HCT116 (cell line): ENCODE data around the gene ATP6AP1. TPM values are rescaled to one million over a fixed set of nuclear protein-coding genes. Genes with fewer than 3 reads are reported as not detected.
A peak's percentile ranks its signal among the peaks of the same experiment; 100 is the strongest.

Experiments used
- ATAC-seq: fragments of 200-7000 bp; cut with Tn5 transposase; 2 replicates; pipeline ENCODE4 v1.9.1; 2020; ENCODE audit warnings: mild to moderate bottlenecking, moderate library complexity
- BruUV-seq: library from RNA; stranded (reverse); fragments of 400-500 nt; replicated peaks from 2 replicates; lab custom pipeline; 2021; lab: Mats Ljungman, UMichigan
- CTCF ChIA-PET: fragments of 300-600 bp; sonication (Branson Sonifier 250); formaldehyde crosslinking; loops from one replicate; lab custom pipeline; 2021; ENCODE audit warnings: antibody characterized with exemption; lab: Charles Lee
- POLR2A ChIA-PET: fragments of 300-600, 350-600 bp; sonication (Branson Sonifier 250); formaldehyde crosslinking; loops from one replicate; lab custom pipeline; 2021; ENCODE audit warnings: antibody characterized with exemption; lab: Charles Lee
- RAD21 ChIA-PET, 2 experiments: fragments of 300-600 bp; sonication (Branson Sonifier 250); formaldehyde crosslinking; loops; one replicate each; lab custom pipeline; 2023; ENCODE audit warnings: low total read pairs in 2 of 2; ENCODE audit not compliant: uncharacterized antibody in 2 of 2, unreplicated experiment in 2 of 2, low non-redundant PET in 1 of 2; lab: Charles Lee
- DNase-seq: peaks from one replicate; pipeline ENCODE4 v3.0.0-alpha.2; 2010; ENCODE audit warnings: low read depth, low spot score
- H2AFZ ChIP-seq: fragments of 200-600 bp; shearing (Covaris generic), sonication (generic); 2 replicates; pipeline ENCODE4 v1.6.1; 2017; ENCODE audit warnings: low read depth, mixed run types, mixed read lengths, antibody characterized with exemption, low read length; ENCODE audit not compliant: poor library complexity, severe bottlenecking
- H3K27ac ChIP-seq: 2 replicates; pipeline ENCODE4 v1.5.1; 2012; ENCODE audit warnings: low read depth, low read length
- H3K27me3 ChIP-seq: fragments of 200-600 bp; sonication (generic); 2 replicates; pipeline ENCODE4 v1.6.1; 2016; ENCODE audit warnings: mixed run types, low read length, mixed read lengths; ENCODE audit not compliant: insufficient read depth
- H3K36me3 ChIP-seq, 2 experiments: fragments of 200-500 bp in 1 of 2; fragments of 200-600 bp in 1 of 2; sonication (Bioruptor generic) in 1 of 2; sonication (generic) in 1 of 2; 2 replicates each; pipeline versions ENCODE4 v1.5.1 to v1.6.1; 2014 to 2016; ENCODE audit warnings: low read length in 2 of 2, inconsistent platforms in 1 of 2, mixed read lengths in 1 of 2, mixed run types in 1 of 2; ENCODE audit not compliant: insufficient read depth in 2 of 2, control insufficient read depth in 1 of 2
- H3K4me1 ChIP-seq, 2 experiments: fragments of 200-600 bp in 1 of 2; sonication (generic) in 1 of 2; 2 replicates each; pipeline versions ENCODE4 v1.5.1 to v1.6.1; 2012 to 2017; ENCODE audit warnings: low read length in 2 of 2, inconsistent platforms in 1 of 2, mild to moderate bottlenecking in 1 of 2, mixed read lengths in 1 of 2, mixed run types in 1 of 2, moderate library complexity in 1 of 2; ENCODE audit not compliant: insufficient read depth in 2 of 2, control insufficient read depth in 1 of 2
- H3K4me2 ChIP-seq: fragments of 200-600 bp; sonication (generic); 2 replicates; pipeline ENCODE4 v1.6.1; 2017; ENCODE audit warnings: mixed run types, low read length, mixed read lengths
- H3K4me3 ChIP-seq, 2 experiments: fragments of 200-600 bp in 1 of 2; sonication (generic) in 1 of 2; replicated peaks in 1 of 2; 2 replicates each; pipeline ENCODE4 v1.5.1; 2011 to 2016; ENCODE audit warnings: low read length in 2 of 2, control low read depth in 1 of 2, low read depth in 1 of 2, mild to moderate bottlenecking in 1 of 2, mixed read lengths in 1 of 2, mixed run types in 1 of 2
- H3K79me2 ChIP-seq: fragments of 200-600 bp; sonication (generic); 2 replicates; pipeline ENCODE4 v1.6.1; 2017; ENCODE audit warnings: mild to moderate bottlenecking, mixed run types, low read length, moderate library complexity, mixed read lengths; ENCODE audit not compliant: insufficient read depth
- H3K9ac ChIP-seq: fragments of 200-600 bp; sonication (generic); 2 replicates; pipeline ENCODE4 v1.6.1; 2016; ENCODE audit warnings: low read length, mixed read lengths
- H3K9me2 ChIP-seq: fragments of 200-600 bp; sonication (generic), shearing (Covaris generic); 2 replicates; pipeline ENCODE4 v1.6.1; 2017; ENCODE audit warnings: mixed run types, mild to moderate bottlenecking, moderate library complexity; ENCODE audit not compliant: insufficient read depth
- H3K9me3 ChIP-seq, 2 experiments: fragments of 200-500 bp in 1 of 2; fragments of 200-600 bp in 1 of 2; sonication (Bioruptor generic) in 1 of 2; sonication (generic) in 1 of 2; 2 replicates each; pipeline ENCODE4 v1.6.1; 2014 to 2017; ENCODE audit warnings: low read length in 2 of 2, mixed read lengths in 2 of 2, inconsistent platforms in 1 of 2, low read depth in 1 of 2, mild to moderate bottlenecking in 1 of 2, mixed run types in 1 of 2, moderate library complexity in 1 of 2; ENCODE audit not compliant: control insufficient read depth in 1 of 2, insufficient read depth in 1 of 2
- H4K20me1 ChIP-seq: fragments of 200-600 bp; sonication (generic), shearing (Covaris generic); 2 replicates; pipeline ENCODE4 v1.6.1; 2017; ENCODE audit warnings: mixed run types, mild to moderate bottlenecking, moderate library complexity; ENCODE audit not compliant: insufficient read depth
- ELF1 ChIP-seq: IDR thresholded peaks from 2 replicates; pipeline ENCODE4 v1.6.1; 2012; ENCODE audit warnings: low read depth, borderline replicate concordance
- EZH2phosphoT487 ChIP-seq: fragments of 200-600 bp; IDR thresholded peaks from 2 replicates; pipeline ENCODE4 v1.6.1; 2018; ENCODE audit warnings: antibody characterized with exemption, borderline replicate concordance
- POLR2AphosphoS5 ChIP-seq: IDR thresholded peaks from 2 replicates; pipeline ENCODE4 v1.6.1; 2011; ENCODE audit warnings: mild to moderate bottlenecking, low read depth, low read length, moderate library complexity
- SIN3A ChIP-seq: IDR thresholded peaks from 2 replicates; pipeline ENCODE4 v1.6.1; 2012; ENCODE audit warnings: low read depth
- SP1 ChIP-seq: IDR thresholded peaks from 2 replicates; pipeline ENCODE4 v1.6.1; 2012; ENCODE audit warnings: low read depth
- SRF ChIP-seq: IDR thresholded peaks from 2 replicates; pipeline ENCODE4 v1.6.1; 2012; ENCODE audit warnings: low read depth
- YY1 ChIP-seq: IDR thresholded peaks from 2 replicates; pipeline ENCODE4 v1.6.1; 2011; ENCODE audit warnings: low read length, low read depth, moderate library complexity, mild to moderate bottlenecking; ENCODE audit not compliant: insufficient replicate concordance; ENCODE audit errors: extremely low read depth
- ZBTB33 ChIP-seq: IDR thresholded peaks from 2 replicates; pipeline ENCODE4 v1.6.1; 2011; ENCODE audit warnings: mild to moderate bottlenecking, low read length, moderate library complexity; ENCODE audit not compliant: insufficient replicate concordance; ENCODE audit errors: extremely low read depth
- ZNF274 ChIP-seq: fragments of 200-500 bp; sonication (Bioruptor generic); IDR thresholded peaks from 2 replicates; pipeline ENCODE4 v1.6.1; 2014; ENCODE audit warnings: mild to moderate bottlenecking, low read depth, low read length, inconsistent platforms
- intact Hi-C: fragments of 100-400 bp; cut with micrococcal nuclease; formaldehyde crosslinking; loops from 2 replicates; pipeline ENCODE4 v1.10.0; 2022
- total RNA-seq: library from RNA; stranded (reverse); gene quantifications from one replicate; pipeline ENCODE4 v1.2.1, GENCODE V29; 2021; ENCODE audit not compliant: unreplicated experiment

The ATP6AP1 gene
- total RNA-seq, 1 experiment from 2014 or later, result 53.4 TPM

- Histone ChIP-seq H3K4me1 (peaks cover 3 to 13% of the 10 kb centered on the region in 2 experiments; a peak in 2 of 4 replicates), H4K20me1 (no peaks in the 10 kb centered on the region), H3K4me3 (peak overlapping the region in 1 of 2 experiments; percentile 63; a peak in 1 of 4 replicates), H2AFZ (no peak overlapping the region), H3K4me2 (peak overlapping the region; percentile 77), H3K79me2 (peaks cover 29% of the 10 kb centered on the region), H3K36me3 (no peaks in the 10 kb centered on the region; a peak in 1 of 4 replicates), H3K27ac (peak overlapping the region; percentile 73), H3K9me3 (no peaks in the 10 kb centered on the region), H3K9me2 (no peaks in the 10 kb centered on the region), H3K9ac (peak overlapping the region; percentile 59), H3K27me3 (no peaks in the 10 kb centered on the region)
- no TSS peak for BruUV-seq
- ATAC-seq (peak; percentile 67), DNase-seq (no peak)
- TF ChIP-seq ELF1 (no peak), SRF (no peak)
- ChIA-PET CTCF (no interaction called here), RAD21 (no interaction called here), POLR2A (no interaction called here)
- intact Hi-C loops, result no loop called here
Measured at GRCh38 chrX:154436374-154436982, 8.0 kb downstream of the ATP6AP1 start.

GRCh38 chrX:154436983-154437752 is 8.7 kb downstream of the ATP6AP1 start, which contains the start of gene GDI1:
Gene GDI1, plus strand, starts transcription at chrX:154437154. Its CDS starts 101 bp downstream, at chrX:154437255.
- TF ChIP-seq ZBTB33, result no peak
- TF ChIP-seq SP1, result no peak
- peak; percentile 54 for TF ChIP-seq POLR2AphosphoS5
- no peak for TF ChIP-seq SIN3A
- TF ChIP-seq ZNF274, result no peak
- no peak for TF ChIP-seq EZH2phosphoT487
- TF ChIP-seq ELF1, result no peak
- peak; percentile 88 for TF ChIP-seq YY1
- ATAC-seq (peak; percentile 68), DNase-seq (no peak)
- RAD21 ChIA-PET, result no interaction called here
- Histone ChIP-seq H3K36me3 (no peaks in the 10 kb centered on the region; a peak in 1 of 4 replicates), H2AFZ (no peak within 1 kb of the TSS), H3K4me3 (peak within 1 kb of the TSS; percentile 63 to 67), H3K9me2 (no peaks in the 10 kb centered on the region), H3K4me1 (peaks cover 3 to 15% of the 10 kb centered on the region in 2 experiments; a peak in 2 of 4 replicates), H3K27ac (peak within 1 kb of the TSS; percentile 73), H3K79me2 (peaks cover 29% of the 10 kb centered on the region), H4K20me1 (no peaks in the 10 kb centered on the region), H3K9ac (peak within 1 kb of the TSS; percentile 59), H3K4me2 (peak within 1 kb of the TSS; percentile 77), H3K9me3 (no peaks in the 10 kb centered on the region), H3K27me3 (no peaks in the 10 kb centered on the region)
- no TSS peak for BruUV-seq
- POLR2A ChIA-PET, result no interaction called here
- intact Hi-C loops, result no loop called here
- CTCF ChIA-PET, result no interaction called here
